NCI-H1417 treated with DMSO at 0.1 percent for 48 hours (cell line): ENCODE data around the gene SOX1.

Experiments used
- DNase-seq: peaks from one replicate; lab custom pipeline; 2025; lab: John Stamatoyannopoulos, UW

SOX1 gene

GRCh38 chr13:112067116-112067741 lies at the start of gene SOX1:
SOX1 (plus strand) TSS chr13:112067149; CDS start chr13:112067659, 510 bp downstream.
- no peak for DNase-seq

DNA sequence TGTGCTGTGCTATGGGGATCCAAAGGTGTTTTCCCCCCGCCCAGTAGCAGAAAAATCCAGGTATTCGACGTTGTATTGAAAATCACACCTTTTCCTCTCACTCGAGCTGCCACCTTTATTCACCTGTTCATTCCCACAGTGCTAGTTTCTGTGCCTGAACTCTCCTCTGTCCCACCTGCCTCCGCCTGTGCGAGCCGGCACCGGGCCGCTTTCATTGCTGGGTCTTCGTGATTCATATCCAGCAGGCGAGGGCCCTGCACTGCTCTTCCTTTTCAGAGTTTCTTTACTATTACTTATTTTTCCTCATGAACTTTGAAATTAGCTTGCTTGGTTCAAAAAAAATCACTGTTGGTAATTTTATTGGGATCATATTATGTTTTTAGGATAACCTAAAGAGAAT lies 42.4 kb upstream of the SOX1 start:
- no peak for DNase-seq

- no peak for DNase-seq
Observed at GRCh38 chr13:112027250-112027649, 39.7 kb upstream of the SOX1 start.

GRCh38 chr13:112028481-112028880 lies 38.5 kb upstream of the SOX1 start:
- DNase-seq, result no peak

DNA sequence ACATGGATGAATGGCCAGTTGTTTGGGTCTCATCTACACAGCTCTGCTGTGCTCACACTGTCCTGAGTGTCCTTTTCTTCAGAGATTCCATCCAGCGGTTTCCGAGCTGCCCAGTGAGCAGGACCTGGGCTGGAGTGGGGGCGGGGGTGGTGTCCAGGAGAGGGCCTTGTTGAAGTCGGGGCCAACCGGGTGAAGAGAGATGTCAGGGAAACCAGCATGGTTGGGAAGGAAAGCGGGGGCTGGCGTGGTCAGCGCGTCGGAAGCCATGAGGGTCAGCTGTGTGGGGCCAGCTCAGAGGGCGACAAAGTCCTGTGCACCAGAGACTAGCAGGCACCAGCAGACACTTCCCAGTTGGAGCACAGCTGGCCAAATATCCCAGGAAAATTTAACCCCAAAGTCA lies 37.8 kb upstream of the SOX1 start:
- DNase-seq, result no peak

GRCh38 chr13:112032186-112032993 lies 34.6 kb upstream of the SOX1 start:
- no peak for DNase-seq

- DNase-seq, result no peak
Observed at GRCh38 chr13:112034231-112034630, 32.7 kb upstream of the SOX1 start.

- DNase-seq, result no peak
Observed at GRCh38 chr13:112034846-112035245, 32.1 kb upstream of the SOX1 start.

DNA sequence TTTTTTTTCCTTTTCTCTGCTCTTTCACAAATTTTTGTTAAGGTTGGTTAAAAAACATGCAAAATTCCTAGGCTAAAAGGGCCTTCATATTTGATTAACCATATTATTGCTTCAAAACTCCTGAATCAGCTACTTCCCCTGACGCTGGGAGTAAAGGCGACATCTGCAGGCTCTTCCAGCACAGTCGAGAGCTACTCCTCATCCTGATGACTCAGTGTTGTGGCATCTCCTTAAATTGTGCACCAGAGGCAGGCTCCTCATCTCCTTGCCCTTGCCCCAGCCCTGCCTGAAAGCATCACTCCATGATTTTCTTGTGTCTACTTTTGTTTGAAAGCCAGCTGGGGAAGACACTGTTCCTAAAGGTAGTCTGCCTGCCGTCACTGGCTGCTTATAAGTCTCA lies 24.5 kb upstream of the SOX1 start:
- DNase-seq, result no peak

DNA sequence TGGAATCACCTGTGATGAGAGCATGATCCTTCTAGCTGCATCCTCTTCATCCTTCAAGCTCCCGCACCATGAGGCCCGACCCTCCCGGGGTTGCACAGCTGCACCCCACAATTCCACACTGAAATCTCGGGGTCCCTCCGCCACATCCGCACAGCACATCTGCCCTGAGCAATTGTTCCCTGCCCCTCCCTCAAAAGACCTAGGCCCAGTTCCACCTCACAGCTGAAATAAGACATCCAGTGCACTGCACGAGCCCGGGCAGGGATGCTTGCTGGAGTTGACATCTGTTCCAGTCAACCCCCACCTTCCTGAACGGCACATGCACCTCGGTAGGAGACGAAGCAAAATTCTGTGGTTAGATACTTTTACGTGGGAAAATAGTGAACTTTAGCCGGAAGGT lies 14.7 kb upstream of the SOX1 start:
- no peak for DNase-seq

DNA sequence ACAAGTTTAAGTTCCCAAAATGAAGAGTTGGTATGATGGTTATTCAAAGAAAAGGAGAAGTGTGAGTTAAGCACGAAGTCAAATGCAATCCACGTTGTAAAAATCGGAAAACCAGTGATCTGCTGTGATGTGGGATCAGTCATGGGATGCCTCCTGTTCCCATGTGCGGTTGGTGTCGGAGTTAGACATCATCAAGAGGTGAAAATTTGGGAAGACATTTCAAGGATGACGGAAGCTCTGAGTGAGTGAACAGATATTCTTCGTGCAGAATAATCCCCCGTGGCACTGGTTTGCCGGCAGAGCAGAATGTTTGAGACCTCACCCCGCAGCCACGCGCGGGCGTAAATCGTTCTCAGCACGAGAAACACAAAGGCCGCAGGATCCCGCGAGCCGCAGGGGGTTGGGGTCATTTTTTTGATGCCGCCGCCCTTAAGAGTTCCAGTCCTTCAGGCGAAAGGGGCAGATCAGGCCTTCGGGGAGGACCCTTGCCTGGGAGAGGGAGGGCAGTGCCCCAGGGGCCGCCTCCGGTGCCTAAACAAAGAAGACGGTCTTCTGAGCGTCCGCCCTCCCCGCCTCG lies 13.7 kb upstream of the SOX1 start:
- no peak for DNase-seq

GRCh38 chr13:112053744-112054615 lies 13.0 kb upstream of the SOX1 start:
- no peak for DNase-seq

GRCh38 chr13:112054616-112055015 lies 12.3 kb upstream of the SOX1 start:
- DNase-seq, result no peak

DNA sequence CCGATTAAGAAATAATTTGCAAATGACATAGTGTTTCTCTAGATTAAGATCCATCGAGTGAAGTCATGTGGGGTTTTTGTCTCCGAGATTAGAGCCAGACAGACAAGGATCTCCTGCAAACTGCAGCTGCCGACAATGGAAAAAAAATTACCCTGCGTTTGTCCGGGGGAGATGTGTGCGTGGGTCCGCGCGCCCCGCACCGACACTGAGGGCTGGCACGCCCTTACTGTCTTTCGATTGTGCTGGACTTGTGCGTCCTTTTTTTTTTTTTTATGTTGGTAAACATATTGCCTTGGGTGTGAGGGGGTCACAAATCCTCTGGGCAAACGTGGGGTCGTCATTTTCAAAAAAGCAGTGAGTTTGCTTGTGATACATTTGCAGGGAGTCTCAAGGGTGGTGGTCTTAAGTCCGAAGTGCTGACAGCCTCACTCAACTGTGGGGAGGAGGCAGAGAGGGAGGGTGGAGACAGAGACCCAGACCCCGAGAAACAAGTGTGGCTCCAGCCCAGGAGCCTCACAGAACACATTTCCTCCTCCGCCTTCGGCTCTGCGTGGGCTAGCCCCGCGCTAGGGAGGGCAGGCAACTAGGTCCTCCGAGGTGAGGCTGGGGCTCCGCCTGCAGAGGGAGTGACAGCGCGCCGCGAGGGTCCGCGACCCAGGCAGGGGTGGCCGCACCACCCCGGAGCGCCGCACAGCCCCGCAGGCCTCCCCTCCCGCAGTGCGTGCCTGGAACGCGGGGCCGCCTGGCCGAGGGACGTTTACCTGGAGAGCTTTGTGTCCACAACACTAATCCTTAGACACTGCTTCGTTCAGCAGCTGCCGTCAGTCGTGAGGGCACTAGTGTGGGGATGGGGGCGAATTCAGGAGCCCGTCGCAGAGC lies 11.7 kb upstream of the SOX1 start:
- no peak for DNase-seq

GRCh38 chr13:112055915-112056269 lies 11.1 kb upstream of the SOX1 start:
- no peak for DNase-seq

- no peak for DNase-seq
Observed at GRCh38 chr13:112056284-112056727, 10.6 kb upstream of the SOX1 start.

- no peak for DNase-seq
Observed at GRCh38 chr13:112056739-112057438, 10.1 kb upstream of the SOX1 start.

- DNase-seq, result no peak
Observed at GRCh38 chr13:112057439-112057735, 9.6 kb upstream of the SOX1 start.

- no peak for DNase-seq
Observed at GRCh38 chr13:112057736-112058518, 9.0 kb upstream of the SOX1 start.

DNA sequence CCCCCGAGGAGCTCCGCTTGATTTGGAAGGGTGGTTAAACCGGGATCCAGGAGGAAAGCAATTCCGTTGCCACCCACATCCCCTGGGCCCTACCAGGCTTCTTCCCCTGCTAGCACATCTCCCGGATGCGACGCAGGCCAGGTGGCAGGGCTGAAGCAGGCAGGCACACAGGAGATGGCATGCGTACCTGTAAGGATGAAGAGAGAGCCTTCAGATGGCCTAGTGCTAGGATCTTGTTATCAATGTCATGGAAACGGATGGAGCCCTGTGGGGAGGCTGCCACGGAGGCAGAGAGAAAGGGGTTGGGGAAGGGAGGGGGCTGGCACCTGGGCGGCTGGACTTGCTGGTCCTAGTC lies 8.5 kb upstream of the SOX1 start:
- no peak for DNase-seq
